NCI-H1436 treated with DMSO at 0.1 percent for 48 hours (cell line): ENCODE results near the gene PTPRG.

Experiments
- DNase-seq: peaks from one replicate; lab custom pipeline; 2025; lab: John Stamatoyannopoulos, UW

Gene PTPRG

GRCh38 chr3:61933798-61934504 is 372.6 kb downstream of the PTPRG start:
- no peak for DNase-seq

GRCh38 chr3:61934505-61934871 is 373.1 kb downstream of the PTPRG start:
- DNase-seq = no peak

- DNase-seq = no peak
Observed at GRCh38 chr3:61935814-61936213, 374.4 kb downstream of the PTPRG start.

GRCh38 chr3:61936344-61936937 is 375.1 kb downstream of the PTPRG start:
- DNase-seq = no peak

- DNase-seq = no peak
Observed at GRCh38 chr3:61937477-61937876, 376.1 kb downstream of the PTPRG start.

GRCh38 chr3:61938878-61939549 is 377.6 kb downstream of the PTPRG start:
- no peak for DNase-seq

- DNase-seq = no peak
Observed at GRCh38 chr3:61940236-61940635, 378.9 kb downstream of the PTPRG start.

GRCh38 chr3:61943975-61944374 is 382.6 kb downstream of the PTPRG start:
- DNase-seq = no peak

GRCh38 chr3:61944726-61945125 is 383.4 kb downstream of the PTPRG start:
- DNase-seq = no peak

GRCh38 chr3:61945657-61946056 is 384.3 kb downstream of the PTPRG start:
- DNase-seq = no peak

- no peak for DNase-seq
Observed at GRCh38 chr3:61946570-61947324, 385.4 kb downstream of the PTPRG start.

- no peak for DNase-seq
Observed at GRCh38 chr3:61947456-61947855, 386.1 kb downstream of the PTPRG start.

GRCh38 chr3:61948699-61949305 is 387.4 kb downstream of the PTPRG start:
- DNase-seq = no peak

- no peak for DNase-seq
Observed at GRCh38 chr3:61954097-61954540, 392.7 kb downstream of the PTPRG start.

GRCh38 chr3:61955483-61955882 is 394.1 kb downstream of the PTPRG start:
- DNase-seq = no peak

GRCh38 chr3:61956236-61956635 is 394.9 kb downstream of the PTPRG start:
- no peak for DNase-seq

GRCh38 chr3:61957259-61957658 is 395.9 kb downstream of the PTPRG start:
- no peak for DNase-seq

- DNase-seq = no peak
Observed at GRCh38 chr3:61960976-61961375, 399.6 kb downstream of the PTPRG start.

GRCh38 chr3:61961900-61962299 is 400.5 kb downstream of the PTPRG start:
- no peak for DNase-seq

- no peak for DNase-seq
Observed at GRCh38 chr3:61964566-61964965, 403.2 kb downstream of the PTPRG start.

- DNase-seq = no peak
Observed at GRCh38 chr3:61965770-61966131, 404.4 kb downstream of the PTPRG start.

- no peak for DNase-seq
Observed at GRCh38 chr3:61966200-61966599, 404.8 kb downstream of the PTPRG start.
